ENCODE measurements around the gene SNAI1.

Gene SNAI1

GRCh38 chr20:49981218-49982071 is 1.3 kb upstream of the SNAI1 start:
- in situ Hi-C loops (cut with MboI; ENCODE audit: low sequenced_read_pairs, unreplicated experiment) = loop anchor here (5.0 kb wide), 1 partner anchor 71 kb away; no protein-coding TSS in a partner anchor
- TF ChIP-seq, protein P1, sequence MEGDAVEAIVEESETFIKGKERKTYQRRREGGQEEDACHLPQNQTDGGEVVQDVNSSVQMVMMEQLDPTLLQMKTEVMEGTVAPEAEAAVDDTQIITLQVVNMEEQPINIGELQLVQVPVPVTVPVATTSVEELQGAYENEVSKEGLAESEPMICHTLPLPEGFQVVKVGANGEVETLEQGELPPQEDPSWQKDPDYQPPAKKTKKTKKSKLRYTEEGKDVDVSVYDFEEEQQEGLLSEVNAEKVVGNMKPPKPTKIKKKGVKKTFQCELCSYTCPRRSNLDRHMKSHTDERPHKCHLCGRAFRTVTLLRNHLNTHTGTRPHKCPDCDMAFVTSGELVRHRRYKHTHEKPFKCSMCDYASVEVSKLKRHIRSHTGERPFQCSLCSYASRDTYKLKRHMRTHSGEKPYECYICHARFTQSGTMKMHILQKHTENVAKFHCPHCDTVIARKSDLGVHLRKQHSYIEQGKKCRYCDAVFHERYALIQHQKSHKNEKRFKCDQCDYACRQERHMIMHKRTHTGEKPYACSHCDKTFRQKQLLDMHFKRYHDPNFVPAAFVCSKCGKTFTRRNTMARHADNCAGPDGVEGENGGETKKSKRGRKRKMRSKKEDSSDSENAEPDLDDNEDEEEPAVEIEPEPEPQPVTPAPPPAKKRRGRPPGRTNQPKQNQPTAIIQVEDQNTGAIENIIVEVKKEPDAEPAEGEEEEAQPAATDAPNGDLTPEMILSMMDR (IDR thresholded peaks at IDR 0.05; ENCODE audit: borderline replicate concordance, control extremely low read depth, extremely low read depth, insufficient read depth, missing control alignments) = no peak
- DNase-seq (ENCODE audit: low spot score) = no peak

GRCh38 chr20:49982072-49982345 is 771 bp upstream of the SNAI1 start:
- TF ChIP-seq, protein P1 (IDR thresholded peaks at IDR 0.05; ENCODE audit: borderline replicate concordance, control extremely low read depth, extremely low read depth, insufficient read depth, missing control alignments) = no peak
- DNase-seq (ENCODE audit: low spot score) = no peak
- in situ Hi-C loops (cut with MboI; ENCODE audit: low sequenced_read_pairs, unreplicated experiment) = loop anchor here (5.0 kb wide), 1 partner anchor 70 kb away; no protein-coding TSS in a partner anchor

DNA sequence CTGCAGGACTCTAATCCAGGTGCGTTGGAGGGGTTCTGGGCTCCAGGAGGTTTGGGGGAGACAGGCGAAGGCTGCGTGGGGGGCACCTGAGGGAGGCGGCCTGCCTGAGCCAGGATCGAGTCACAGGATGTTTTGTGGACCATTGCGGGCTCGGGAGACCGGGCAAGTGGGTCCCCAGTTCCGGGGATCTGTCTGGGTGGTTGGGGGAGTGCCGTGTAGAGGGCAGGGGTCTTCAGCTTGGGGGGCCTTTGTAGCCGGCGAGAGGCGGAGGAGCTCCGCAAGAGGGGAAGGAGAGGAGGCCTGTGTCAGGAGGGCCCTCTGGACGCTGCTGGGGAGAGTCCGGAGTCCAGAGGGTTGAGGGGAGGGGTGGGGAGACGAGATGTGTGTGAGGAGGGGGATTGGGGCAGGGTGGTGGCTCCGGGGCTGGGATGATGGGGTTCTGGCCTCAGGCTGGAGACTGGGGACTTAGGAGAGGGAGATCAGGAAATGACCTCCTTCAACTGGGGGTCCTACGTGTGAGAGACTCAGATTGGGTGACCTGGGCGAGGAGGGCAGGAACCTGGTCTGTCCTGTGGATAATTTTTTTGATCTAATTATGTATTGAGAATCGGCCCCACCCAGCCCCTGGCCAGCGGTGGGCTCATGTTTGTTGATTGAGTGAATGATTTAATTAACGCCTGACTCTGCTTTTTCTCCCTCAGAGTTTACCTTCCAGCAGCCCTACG is 505 bp downstream of the SNAI1 start:
- TF ChIP-seq, protein P1 (IDR thresholded peaks at IDR 0.05; ENCODE audit: borderline replicate concordance, control extremely low read depth, extremely low read depth, insufficient read depth, missing control alignments) = no peak
- no peak for DNase-seq (ENCODE audit: low spot score)
- in situ Hi-C loops (cut with MboI; ENCODE audit: low sequenced_read_pairs, unreplicated experiment) = loop anchor here (5.0 kb wide), 1 partner anchor 69 kb away; no protein-coding TSS in a partner anchor

DNA sequence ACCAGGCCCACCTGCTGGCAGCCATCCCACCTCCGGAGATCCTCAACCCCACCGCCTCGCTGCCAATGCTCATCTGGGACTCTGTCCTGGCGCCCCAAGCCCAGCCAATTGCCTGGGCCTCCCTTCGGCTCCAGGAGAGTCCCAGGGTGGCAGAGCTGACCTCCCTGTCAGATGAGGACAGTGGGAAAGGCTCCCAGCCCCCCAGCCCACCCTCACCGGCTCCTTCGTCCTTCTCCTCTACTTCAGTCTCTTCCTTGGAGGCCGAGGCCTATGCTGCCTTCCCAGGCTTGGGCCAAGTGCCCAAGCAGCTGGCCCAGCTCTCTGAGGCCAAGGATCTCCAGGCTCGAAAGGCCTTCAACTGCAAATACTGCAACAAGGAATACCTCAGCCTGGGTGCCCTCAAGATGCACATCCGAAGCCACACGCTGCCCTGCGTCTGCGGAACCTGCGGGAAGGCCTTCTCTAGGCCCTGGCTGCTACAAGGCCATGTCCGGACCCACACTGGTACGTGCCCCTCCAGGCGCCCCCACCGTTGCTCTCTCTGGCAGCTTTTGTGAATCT is 1.1 kb downstream of the SNAI1 start:
- DNase-seq (ENCODE audit: low spot score) = no peak
- in situ Hi-C loops (cut with MboI; ENCODE audit: low sequenced_read_pairs, unreplicated experiment) = loop anchor here (5.0 kb wide), 1 partner anchor 68 kb away; no protein-coding TSS in a partner anchor
- TF ChIP-seq, protein P1 (IDR thresholded peaks at IDR 0.05; ENCODE audit: borderline replicate concordance, control extremely low read depth, extremely low read depth, insufficient read depth, missing control alignments) = no peak

- no peak for DNase-seq (ENCODE audit: low spot score)
- TF ChIP-seq, protein P1 (IDR thresholded peaks at IDR 0.05; ENCODE audit: borderline replicate concordance, control extremely low read depth, extremely low read depth, insufficient read depth, missing control alignments) = no peak
- in situ Hi-C loops (cut with MboI; ENCODE audit: low sequenced_read_pairs, unreplicated experiment) = loop anchor here (5.0 kb wide), 1 partner anchor 68 kb away; no protein-coding TSS in a partner anchor
Observed at GRCh38 chr20:49984426-49985153, 1.8 kb downstream of the SNAI1 start.

DNA sequence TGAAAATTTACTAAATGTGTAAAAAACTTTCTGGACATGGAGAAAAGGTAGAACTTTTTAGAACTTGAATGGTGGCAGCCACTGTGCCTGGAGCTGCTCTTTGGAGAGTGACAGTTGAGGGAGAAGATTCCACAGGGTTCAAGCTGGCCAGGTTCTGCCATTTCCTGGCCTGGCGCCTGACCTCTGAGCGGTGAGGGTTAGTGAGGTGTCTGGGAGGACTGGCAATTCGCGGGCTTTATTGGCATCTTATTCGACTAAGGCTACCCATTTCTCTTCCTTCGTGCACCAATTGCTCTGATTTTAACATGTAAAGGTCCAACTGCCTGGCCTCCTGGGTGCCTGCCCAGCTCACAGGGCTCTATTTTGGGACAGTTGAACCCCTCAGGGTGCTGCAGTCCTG is 2.4 kb downstream of the SNAI1 start:
- in situ Hi-C loops (cut with MboI; ENCODE audit: low sequenced_read_pairs, unreplicated experiment) = no loop called here
- TF ChIP-seq, protein P1 (IDR thresholded peaks at IDR 0.05; ENCODE audit: borderline replicate concordance, control extremely low read depth, extremely low read depth, insufficient read depth, missing control alignments) = no peak
- no peak for DNase-seq (ENCODE audit: low spot score)

All from GM13976 (cell line).